B cell (primary cell): ENCODE data around the gene GALNT18. TPM values are rescaled to one million over a fixed set of nuclear protein-coding genes. Genes with fewer than 3 reads are reported as not detected.

ENCODE experiments used
- ATAC-seq: fragments of 200-7000 bp; cut with Tn5 transposase; one replicate; pipeline ENCODE4 v1.10.0; 2021; ENCODE audit warnings: low read depth, mild to moderate bottlenecking, moderate number of reproducible peaks, moderate library complexity
- CTCF ChIA-PET: fragments of 350-600 bp; sonication (Branson Sonifier 250); formaldehyde crosslinking; loops from one replicate; lab custom pipeline; 2021; ENCODE audit warnings: antibody characterized with exemption, inconsistent platforms; lab: Charles Lee
- POLR2A ChIA-PET: fragments of 350-600 bp; sonication (Branson Sonifier 250); formaldehyde crosslinking; loops from one replicate; lab custom pipeline; 2021; ENCODE audit warnings: antibody characterized with exemption; lab: Charles Lee
- DNase-seq: peaks from one replicate; pipeline ENCODE4 v3.0.0; 2013
- H2AFZ ChIP-seq: 2 replicates; pipeline ENCODE4 v1.6.1; 2012; ENCODE audit warnings: mild to moderate bottlenecking, low read depth, low read length; ENCODE audit not compliant: insufficient read depth, poor library complexity, severe bottlenecking
- H3K27ac ChIP-seq, 2 donors: 1 replicate in 1 of 2; 2 replicates in 1 of 2; pipeline ENCODE4 v1.5.1; 2012 to 2013; ENCODE audit warnings: low read length in 2 of 2, mild to moderate bottlenecking in 2 of 2, moderate library complexity in 1 of 2
- H3K27me3 ChIP-seq, 4 experiments: fragments of 200-600 bp in 1 of 4; sonication (generic) in 1 of 4; replicated peaks in 1 of 4; 1 replicate in 2 of 4; 2 replicates in 2 of 4; pipeline versions ENCODE4 v1.6.1 to v1.7.0; 2013 to 2016; ENCODE audit warnings: low read length in 3 of 4, mild to moderate bottlenecking in 2 of 4, mixed read lengths in 1 of 4, moderate library complexity in 1 of 4; ENCODE audit not compliant: insufficient read depth in 4 of 4, control insufficient read depth in 3 of 4; ENCODE audit errors: control extremely low read depth in 1 of 4
- H3K36me3 ChIP-seq, 2 experiments: replicated peaks in 1 of 2; 1 replicate in 1 of 2; 2 replicates in 1 of 2; pipeline versions ENCODE4 v1.6.1 to v1.7.1; 2013; ENCODE audit warnings: low read length in 1 of 2; ENCODE audit not compliant: insufficient read depth in 2 of 2, control insufficient read depth in 1 of 2; ENCODE audit errors: control extremely low read depth in 1 of 2, extremely low read depth in 1 of 2
- H3K4me1 ChIP-seq, 2 donors: fragments of 200-600 bp in 1 of 2; sonication (generic) in 1 of 2; 1 replicate in 1 of 2; 2 replicates in 1 of 2; pipeline versions ENCODE4 v1.5.1 to v1.6.1; 2013 to 2017; ENCODE audit warnings: low read length in 2 of 2; ENCODE audit not compliant: control insufficient read depth in 2 of 2, insufficient read depth in 2 of 2
- H3K4me2 ChIP-seq: replicated peaks from 2 replicates; pipeline ENCODE3; 2012; ENCODE audit warnings: mild to moderate bottlenecking, low read depth, low read length; ENCODE audit not compliant: poor library complexity, severe bottlenecking
- H3K4me3 ChIP-seq, 5 experiments: fragments of 200-600 bp in 1 of 5; sonication (generic) in 1 of 5; 1 replicate in 3 of 5; 2 replicates in 2 of 5; pipeline versions ENCODE4 v1.5.1 to v1.7.0; 2011 to 2016; ENCODE audit warnings: low read length in 4 of 5, mild to moderate bottlenecking in 4 of 5, low read depth in 2 of 5, control low read depth in 1 of 5, moderate library complexity in 1 of 5; ENCODE audit not compliant: insufficient read depth in 1 of 5; ENCODE audit errors: control extremely low read depth in 1 of 5, extremely low read depth in 1 of 5
- H3K79me2 ChIP-seq: fragments of 200-600 bp; sonication (generic); one replicate; pipeline ENCODE4 v1.6.0; 2016; ENCODE audit warnings: low read length; ENCODE audit not compliant: control insufficient read depth, insufficient read depth
- H3K9ac ChIP-seq: fragments of 200-600 bp; sonication (generic); 2 replicates; pipeline ENCODE4 v1.6.1; 2017; ENCODE audit warnings: mild to moderate bottlenecking, low read length, moderate library complexity
- H3K9me3 ChIP-seq, 3 donors: one replicate each; pipeline versions ENCODE4 v1.6.1 to v1.7.1; 2013; ENCODE audit warnings: low read length in 2 of 3; ENCODE audit not compliant: control insufficient read depth in 2 of 3, insufficient read depth in 1 of 3; ENCODE audit errors: control extremely low read depth in 1 of 3
- H4K20me1 ChIP-seq: 2 replicates; pipeline ENCODE4 v1.6.0; 2012; ENCODE audit warnings: mild to moderate bottlenecking, low read length; ENCODE audit not compliant: insufficient read depth, control insufficient read depth, poor library complexity, severe bottlenecking
- H3K27ac Mint-ChIP-seq: one replicate; pipeline ENCODE4 v1.8.0; 2021; ENCODE audit warnings: mixed read lengths
- H3K27me3 Mint-ChIP-seq: one replicate; pipeline ENCODE4 v1.8.0; 2021; ENCODE audit warnings: mixed read lengths
- H3K4me1 Mint-ChIP-seq: one replicate; pipeline ENCODE4 v1.8.0; 2021; ENCODE audit warnings: mixed read lengths
- H3K4me3 Mint-ChIP-seq: one replicate; pipeline ENCODE4 v1.8.0; 2021; ENCODE audit warnings: mixed read lengths
- H3K9me3 Mint-ChIP-seq: one replicate; pipeline ENCODE4 v1.8.0; 2022; ENCODE audit warnings: mixed read lengths; ENCODE audit not compliant: insufficient read depth
- EZH2 ChIP-seq: IDR thresholded peaks from 2 replicates; pipeline ENCODE4 v1.6.1; 2012; ENCODE audit warnings: borderline replicate concordance, low read depth, mild to moderate bottlenecking, moderate library complexity, low read length; ENCODE audit not compliant: insufficient read depth, poor library complexity, severe bottlenecking
- WGBS: methylation state at CpG from one replicate; pipeline ENCODE4 v1.1.5; 2013; ENCODE audit warnings: missing lambda C conversion rate; ENCODE audit not compliant: insufficient coverage; 5-methylcytosine and 5-hydroxymethylcytosine counted together
- intact Hi-C: fragments of 100-400 bp; cut with micrococcal nuclease; formaldehyde crosslinking; loops from one replicate; pipeline ENCODE4 v1.10.0; 2022
- polyA plus RNA-seq: library from polyadenylated mRNA; depleted of rRNA; stranded (reverse); fragments of >200 nt; gene quantifications from 2 replicates; pipeline ENCODE4 v1.2.3, GENCODE V29; 2012
- total RNA-seq, 2 donors: library from RNA; stranded (reverse); fragments of 120-200 nt in 1 of 2; gene quantifications; 1 replicate in 1 of 2; 2 replicates in 1 of 2; pipeline versions ENCODE4 v1.2.3 to v1.2.4, GENCODE V29; 2013 to 2022
- TF ChIP-seq, protein P1 (sequence below): fragments of 200-600 bp; IDR thresholded peaks from one replicate; pipeline ENCODE4 v1.8.0; 2022; ENCODE audit warnings: antibody characterized with exemption, mild to moderate bottlenecking

Gene GALNT18
- total and polyA plus RNA-seq, 2 donors (not counting 1 experiment from before 2014, with no cell fraction given) = not detected

DNA sequence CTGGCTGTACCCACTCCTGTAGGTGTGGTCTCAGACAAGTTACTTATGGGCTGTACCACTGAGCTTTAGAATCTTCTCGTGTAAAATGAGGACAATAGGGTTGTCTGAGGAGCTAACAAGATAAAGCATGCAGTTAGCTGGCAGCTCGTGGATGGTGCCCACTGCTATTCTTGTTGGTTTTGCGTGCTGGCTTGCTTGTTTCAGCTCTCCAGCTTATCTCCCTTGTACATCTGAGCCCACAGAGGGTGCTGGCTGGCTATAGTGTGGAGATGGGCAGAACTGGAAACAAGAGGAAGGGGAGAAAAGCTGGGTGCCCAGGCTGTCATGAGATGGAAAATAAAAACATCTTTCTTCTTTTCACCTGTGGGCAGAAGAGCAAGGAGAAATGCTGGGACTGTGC, 46.5 kb upstream of the GALNT18 start:
- no peaks in the 10 kb centered on the region for H3K4me1 ChIP-seq
- H3K9ac ChIP-seq = no peak overlapping the region
- H3K27me3 ChIP-seq = peaks cover 0 to 8% (median 0%) of the 10 kb centered on the region in 4 experiments
- WGBS = 18% methylated on average over 3 of the region's 3 CpGs
- H4K20me1 ChIP-seq = no peaks in the 10 kb centered on the region
- H3K4me3 Mint-ChIP-seq = no peak overlapping the region
- H3K9me3 Mint-ChIP-seq = no peaks in the 10 kb centered on the region
- intact Hi-C loops = no loop called here
- ChIA-PET POLR2A (no interaction called here), CTCF (interaction anchor here (1.5 kb wide), 1 partner anchor 640 kb away, joined by 4 read pairs; no protein-coding TSS in a partner anchor)
- H3K27ac Mint-ChIP-seq = no peak overlapping the region
- H3K4me3 ChIP-seq = no peak overlapping the region
- no peak overlapping the region for H2AFZ ChIP-seq
- DNase-seq (no peak), ATAC-seq (no peak)
- H3K27ac ChIP-seq = no peak overlapping the region
- H3K36me3 ChIP-seq = no peaks in the 10 kb centered on the region
- H3K4me1 Mint-ChIP-seq = no peaks in the 10 kb centered on the region
- no peak overlapping the region for H3K4me2 ChIP-seq
- H3K9me3 ChIP-seq = no peaks in the 10 kb centered on the region
- no peak for TF ChIP-seq EZH2
- TF ChIP-seq, protein P1, sequence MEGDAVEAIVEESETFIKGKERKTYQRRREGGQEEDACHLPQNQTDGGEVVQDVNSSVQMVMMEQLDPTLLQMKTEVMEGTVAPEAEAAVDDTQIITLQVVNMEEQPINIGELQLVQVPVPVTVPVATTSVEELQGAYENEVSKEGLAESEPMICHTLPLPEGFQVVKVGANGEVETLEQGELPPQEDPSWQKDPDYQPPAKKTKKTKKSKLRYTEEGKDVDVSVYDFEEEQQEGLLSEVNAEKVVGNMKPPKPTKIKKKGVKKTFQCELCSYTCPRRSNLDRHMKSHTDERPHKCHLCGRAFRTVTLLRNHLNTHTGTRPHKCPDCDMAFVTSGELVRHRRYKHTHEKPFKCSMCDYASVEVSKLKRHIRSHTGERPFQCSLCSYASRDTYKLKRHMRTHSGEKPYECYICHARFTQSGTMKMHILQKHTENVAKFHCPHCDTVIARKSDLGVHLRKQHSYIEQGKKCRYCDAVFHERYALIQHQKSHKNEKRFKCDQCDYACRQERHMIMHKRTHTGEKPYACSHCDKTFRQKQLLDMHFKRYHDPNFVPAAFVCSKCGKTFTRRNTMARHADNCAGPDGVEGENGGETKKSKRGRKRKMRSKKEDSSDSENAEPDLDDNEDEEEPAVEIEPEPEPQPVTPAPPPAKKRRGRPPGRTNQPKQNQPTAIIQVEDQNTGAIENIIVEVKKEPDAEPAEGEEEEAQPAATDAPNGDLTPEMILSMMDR = no peak
- peaks cover 16% of the 10 kb centered on the region for H3K27me3 Mint-ChIP-seq
- H3K79me2 ChIP-seq = no peaks in the 10 kb centered on the region

DNA sequence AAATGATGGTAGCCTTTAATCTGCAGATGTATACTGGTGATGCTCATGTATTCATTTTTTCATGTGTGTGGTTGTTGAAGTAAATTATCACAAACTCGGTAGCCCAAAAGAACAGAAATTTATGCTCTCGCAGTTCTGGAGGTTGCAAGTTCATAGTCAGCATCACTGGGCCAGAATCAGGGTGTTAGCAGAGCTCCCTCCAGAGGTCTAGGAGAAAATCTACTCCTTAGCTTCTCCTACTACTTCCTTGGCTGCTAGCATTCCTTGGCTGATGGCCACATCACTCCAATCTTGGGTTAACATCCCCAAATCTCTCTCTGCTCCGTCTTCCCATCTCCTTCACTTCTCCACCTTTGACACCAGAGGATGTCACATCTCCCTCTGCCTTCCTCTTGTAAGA, 45.3 kb upstream of the GALNT18 start:
- peaks cover 0 to 8% (median 0%) of the 10 kb centered on the region in 4 experiments for H3K27me3 ChIP-seq
- Mint-ChIP-seq H3K27me3 (peaks cover 16% of the 10 kb centered on the region), H3K4me3 (no peak overlapping the region), H3K27ac (no peak overlapping the region), H3K9me3 (no peaks in the 10 kb centered on the region), H3K4me1 (no peaks in the 10 kb centered on the region)
- WGBS = 77% methylated on average over 3 of the region's 3 CpGs
- no peaks in the 10 kb centered on the region for H3K79me2 ChIP-seq
- TF ChIP-seq, protein P1 = no peak
- TF ChIP-seq EZH2 = no peak
- ATAC-seq = no peak
- H4K20me1 ChIP-seq = no peaks in the 10 kb centered on the region
- H3K9ac ChIP-seq = no peak overlapping the region
- no peak overlapping the region for H3K27ac ChIP-seq
- no peak overlapping the region for H2AFZ ChIP-seq
- no peaks in the 10 kb centered on the region for H3K36me3 ChIP-seq
- POLR2A ChIA-PET = no interaction called here
- H3K4me1 ChIP-seq = no peaks in the 10 kb centered on the region
- no peaks in the 10 kb centered on the region for H3K9me3 ChIP-seq
- no peak overlapping the region for H3K4me3 ChIP-seq
- no peak overlapping the region for H3K4me2 ChIP-seq
- no peak for DNase-seq
- intact Hi-C loops = no loop called here
- CTCF ChIA-PET = no interaction called here
